ENCODE results near the gene DDX4. TPM values are rescaled to one million over a fixed set of nuclear protein-coding genes. Genes with fewer than 3 reads are reported as not detected.
A peak's percentile ranks its signal among the peaks of the same experiment; 100 is the strongest.

DDX4 gene
- total RNA-seq, 2 donors from 2014 or later = not detected

GRCh38 chr5:55702598-55703345 is 35.1 kb upstream of the DDX4 start:
- Histone ChIP-seq H3K27ac (no peak overlapping the region), H3K36me3 (replicated peaks in 1 of 2; ENCODE audit: insufficient read depth in 1 of 2, low read depth in 2 of 2) (peaks cover 0 to 2% of the 10 kb centered on the region in 2 donors), H3K9me3 (no peaks in the 10 kb centered on the region), H3K4me1 (peaks cover 5% of the 10 kb centered on the region), H3K27me3 (no peaks in the 10 kb centered on the region), H3K4me3 (no peak overlapping the region)
- no peak for ATAC-seq
- intact Hi-C loops (cut with DNase I) = loop anchor here (10.0 kb wide), 1 partner anchor 358 kb away; no protein-coding TSS in a partner anchor
- TF ChIP-seq POLR2A (IDR thresholded peaks at IDR 0.05) = no peak
- TF ChIP-seq, protein P1, sequence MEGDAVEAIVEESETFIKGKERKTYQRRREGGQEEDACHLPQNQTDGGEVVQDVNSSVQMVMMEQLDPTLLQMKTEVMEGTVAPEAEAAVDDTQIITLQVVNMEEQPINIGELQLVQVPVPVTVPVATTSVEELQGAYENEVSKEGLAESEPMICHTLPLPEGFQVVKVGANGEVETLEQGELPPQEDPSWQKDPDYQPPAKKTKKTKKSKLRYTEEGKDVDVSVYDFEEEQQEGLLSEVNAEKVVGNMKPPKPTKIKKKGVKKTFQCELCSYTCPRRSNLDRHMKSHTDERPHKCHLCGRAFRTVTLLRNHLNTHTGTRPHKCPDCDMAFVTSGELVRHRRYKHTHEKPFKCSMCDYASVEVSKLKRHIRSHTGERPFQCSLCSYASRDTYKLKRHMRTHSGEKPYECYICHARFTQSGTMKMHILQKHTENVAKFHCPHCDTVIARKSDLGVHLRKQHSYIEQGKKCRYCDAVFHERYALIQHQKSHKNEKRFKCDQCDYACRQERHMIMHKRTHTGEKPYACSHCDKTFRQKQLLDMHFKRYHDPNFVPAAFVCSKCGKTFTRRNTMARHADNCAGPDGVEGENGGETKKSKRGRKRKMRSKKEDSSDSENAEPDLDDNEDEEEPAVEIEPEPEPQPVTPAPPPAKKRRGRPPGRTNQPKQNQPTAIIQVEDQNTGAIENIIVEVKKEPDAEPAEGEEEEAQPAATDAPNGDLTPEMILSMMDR (IDR thresholded peaks at IDR 0.05) = no peak
- DNase-seq = no peak
- WGBS, 2 donors = 38 to 54% methylated on average over 1 of the region's 1 CpG

DNA sequence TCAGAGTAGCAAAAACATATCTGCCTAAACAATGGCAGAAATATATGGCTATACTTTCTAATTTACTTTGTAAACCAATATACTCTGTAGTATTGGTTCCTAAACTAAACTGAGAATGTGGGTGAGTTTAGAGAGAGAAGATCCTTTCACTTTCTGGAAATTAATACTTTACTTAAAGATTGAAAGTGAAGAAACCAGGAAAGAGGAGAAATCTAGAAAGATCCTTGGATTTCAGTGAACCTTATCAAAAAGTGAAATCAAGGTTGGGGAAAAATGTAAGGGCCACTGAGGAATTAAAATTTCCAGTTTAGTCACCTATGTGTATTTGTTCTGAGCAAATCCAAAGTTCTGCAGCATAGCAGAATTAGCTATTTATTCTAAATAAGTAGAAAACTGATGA is 31.6 kb upstream of the DDX4 start:
- H3K27me3 ChIP-seq = no peaks in the 10 kb centered on the region
- H3K27ac ChIP-seq = no peak overlapping the region
- intact Hi-C loops (cut with DNase I) = loop anchor here (10.0 kb wide), 1 partner anchor 361 kb away; no protein-coding TSS in a partner anchor
- no peak overlapping the region for H3K4me3 ChIP-seq
- no peaks in the 10 kb centered on the region for H3K9me3 ChIP-seq
- ATAC-seq = no peak
- TF ChIP-seq POLR2A (IDR thresholded peaks at IDR 0.05) = no peak
- TF ChIP-seq, protein P1 (IDR thresholded peaks at IDR 0.05) = no peak
- DNase-seq = no peak
- peaks cover 0 to 2% of the 10 kb centered on the region in 2 donors for H3K36me3 ChIP-seq (replicated peaks in 1 of 2; ENCODE audit: insufficient read depth in 1 of 2, low read depth in 2 of 2)
- peaks cover 28% of the 10 kb centered on the region for H3K4me1 ChIP-seq

GRCh38 chr5:55708732-55709131 is 29.1 kb upstream of the DDX4 start:
- Histone ChIP-seq H3K27ac (peak overlapping the region in 1 of 4 donors; percentile 13), H3K4me1 (peaks cover 39% of the 10 kb centered on the region), H3K9me3 (no peaks in the 10 kb centered on the region), H3K36me3 (replicated peaks in 1 of 2; ENCODE audit: insufficient read depth in 1 of 2, low read depth in 2 of 2) (no peaks in the 10 kb centered on the region), H3K4me3 (no peak overlapping the region), H3K27me3 (no peaks in the 10 kb centered on the region)
- intact Hi-C loops (cut with DNase I) = loop anchor here (10.0 kb wide), 1 partner anchor 364 kb away; no protein-coding TSS in a partner anchor
- no peak for ATAC-seq
- peak in 3 of 4 donors; percentile 24 to 55 (median 31) for DNase-seq
- TF ChIP-seq POLR2A (IDR thresholded peaks at IDR 0.05) = no peak
- TF ChIP-seq, protein P1 (IDR thresholded peaks at IDR 0.05) = peak in 1 of 7 experiments; percentile 20

GRCh38 chr5:55711507-55712022 is 26.3 kb upstream of the DDX4 start:
- H3K27ac ChIP-seq = peak overlapping the region; percentile 49 to 81 (median 68)
- ATAC-seq = peak; percentile 0
- intact Hi-C loops (cut with DNase I) = no loop called here

More at GRCh38 chr5:55711507-55712022, 26.3 kb upstream of the DDX4 start:
- H3K36me3 ChIP-seq (replicated peaks in 1 of 2; ENCODE audit: insufficient read depth in 1 of 2, low read depth in 2 of 2) = no peaks in the 10 kb centered on the region
- TF ChIP-seq POLR2A (IDR thresholded peaks at IDR 0.05) = no peak
- TF ChIP-seq, protein P1 (IDR thresholded peaks at IDR 0.05) = no peak
- H3K4me1 ChIP-seq = peaks cover 39% of the 10 kb centered on the region
- H3K27me3 ChIP-seq = no peaks in the 10 kb centered on the region
- WGBS, 2 donors = 5 to 7% methylated on average over 18 of the region's 18 CpGs
- peak overlapping the region; percentile 82 to 93 for H3K4me3 ChIP-seq
- no peaks in the 10 kb centered on the region for H3K9me3 ChIP-seq
- no peak for DNase-seq

Measured in body of pancreas (tissue), 4 donors.